Neural crest cell (in vitro differentiated cells): ENCODE measurements around the gene CALY. TPM values are rescaled to one million over a fixed set of nuclear protein-coding genes. Genes with fewer than 3 reads are reported as not detected.
A peak's percentile ranks its signal among the peaks of the same experiment; 100 is the strongest.

Source experiments
- DNase-seq: peaks from one replicate; pipeline ENCODE4 v3.0.0; 2021; ENCODE audit warnings: low read depth, mixed read lengths, low spot score
- H3K27ac Mint-ChIP-seq: one replicate; pipeline ENCODE4 v1.8.0; 2021; ENCODE audit warnings: mild to moderate bottlenecking, mixed read lengths; ENCODE audit not compliant: unreplicated experiment
- H3K27me3 Mint-ChIP-seq: 2 replicates; pipeline ENCODE4 v1.8.0; 2021; ENCODE audit warnings: low read depth, mild to moderate bottlenecking, mixed read lengths
- H3K36me3 Mint-ChIP-seq: 2 replicates; pipeline ENCODE4 v1.8.0; 2021; ENCODE audit warnings: low read depth, mild to moderate bottlenecking, mixed read lengths
- H3K4me1 Mint-ChIP-seq: 2 replicates; pipeline ENCODE4 v1.8.0; 2021; ENCODE audit warnings: mixed read lengths
- H3K4me3 Mint-ChIP-seq: one replicate; pipeline ENCODE4 v1.8.0; 2021; ENCODE audit warnings: mild to moderate bottlenecking, mixed read lengths
- H3K9me3 Mint-ChIP-seq: 2 replicates; pipeline ENCODE4 v1.8.0; 2021; ENCODE audit warnings: mixed read lengths
- total RNA-seq: library from RNA; stranded (reverse); gene quantifications from 2 replicates; pipeline ENCODE4 v1.2.1, GENCODE V29; 2021
- TF ChIP-seq, protein P1 (sequence below): fragments of 200-600 bp; sonication (generic); conservative IDR thresholded peaks from 2 replicates; pipeline ENCODE4 v1.5.0; 2021; ENCODE audit warnings: antibody characterized with exemption, mild to moderate bottlenecking

The CALY gene
- total RNA-seq, 1 donor from 2014 or later, result 0.89 TPM

DNA sequence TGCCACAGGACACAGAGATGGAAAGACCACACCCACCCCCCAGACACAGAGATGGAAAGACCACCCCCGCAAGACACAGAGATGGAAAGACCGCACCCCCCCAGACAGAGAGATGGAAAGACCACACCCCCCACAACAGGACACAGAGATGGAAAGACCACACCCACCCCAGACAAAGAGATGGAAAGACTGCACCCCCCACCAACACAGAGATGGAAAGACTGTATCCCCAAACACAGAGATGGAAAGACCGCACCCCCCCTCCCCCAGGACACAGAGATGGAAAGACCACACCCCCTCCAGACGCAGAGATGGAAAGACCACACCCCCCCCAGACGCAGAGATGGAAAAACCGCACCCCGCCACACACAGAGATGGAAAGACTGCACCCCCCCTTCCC lies 20.0 kb downstream of the CALY start:
- no peak for DNase-seq
- Mint-ChIP-seq H3K36me3 (no peaks in the 10 kb centered on the region), H3K27me3 (peaks cover 12% of the 10 kb centered on the region), H3K27ac (no peak overlapping the region), H3K4me1 (peaks cover 11% of the 10 kb centered on the region), H3K9me3 (peaks cover 4% of the 10 kb centered on the region), H3K4me3 (no peak overlapping the region)
- TF ChIP-seq, protein P1, sequence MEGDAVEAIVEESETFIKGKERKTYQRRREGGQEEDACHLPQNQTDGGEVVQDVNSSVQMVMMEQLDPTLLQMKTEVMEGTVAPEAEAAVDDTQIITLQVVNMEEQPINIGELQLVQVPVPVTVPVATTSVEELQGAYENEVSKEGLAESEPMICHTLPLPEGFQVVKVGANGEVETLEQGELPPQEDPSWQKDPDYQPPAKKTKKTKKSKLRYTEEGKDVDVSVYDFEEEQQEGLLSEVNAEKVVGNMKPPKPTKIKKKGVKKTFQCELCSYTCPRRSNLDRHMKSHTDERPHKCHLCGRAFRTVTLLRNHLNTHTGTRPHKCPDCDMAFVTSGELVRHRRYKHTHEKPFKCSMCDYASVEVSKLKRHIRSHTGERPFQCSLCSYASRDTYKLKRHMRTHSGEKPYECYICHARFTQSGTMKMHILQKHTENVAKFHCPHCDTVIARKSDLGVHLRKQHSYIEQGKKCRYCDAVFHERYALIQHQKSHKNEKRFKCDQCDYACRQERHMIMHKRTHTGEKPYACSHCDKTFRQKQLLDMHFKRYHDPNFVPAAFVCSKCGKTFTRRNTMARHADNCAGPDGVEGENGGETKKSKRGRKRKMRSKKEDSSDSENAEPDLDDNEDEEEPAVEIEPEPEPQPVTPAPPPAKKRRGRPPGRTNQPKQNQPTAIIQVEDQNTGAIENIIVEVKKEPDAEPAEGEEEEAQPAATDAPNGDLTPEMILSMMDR, result no peak

DNA sequence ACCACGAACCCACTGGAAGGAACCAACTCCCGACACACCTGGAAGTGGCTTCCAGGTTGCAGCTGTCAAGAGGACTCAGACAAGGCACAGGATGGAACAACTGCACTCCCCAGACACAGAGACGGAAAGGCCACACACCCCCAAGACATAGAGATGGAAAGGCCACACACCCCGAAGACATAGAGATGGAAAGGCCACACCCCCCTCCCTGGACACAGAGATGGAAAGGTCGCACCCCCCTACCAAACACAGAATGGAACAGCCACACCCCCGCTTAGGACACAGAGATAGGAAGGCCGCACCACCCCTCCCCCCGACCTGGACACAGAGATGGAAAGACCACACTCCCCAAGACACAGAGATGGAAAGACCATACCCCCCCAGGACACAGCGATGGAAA lies 20.4 kb downstream of the CALY start:
- Mint-ChIP-seq H3K4me3 (no peak overlapping the region), H3K4me1 (peaks cover 11% of the 10 kb centered on the region), H3K36me3 (no peaks in the 10 kb centered on the region), H3K27me3 (peaks cover 12% of the 10 kb centered on the region), H3K9me3 (peaks cover 4% of the 10 kb centered on the region), H3K27ac (no peak overlapping the region)
- DNase-seq, result no peak
- TF ChIP-seq, protein P1, result no peak

GRCh38 chr10:133315847-133316246 lies 20.8 kb downstream of the CALY start:
- Mint-ChIP-seq H3K36me3 (no peaks in the 10 kb centered on the region), H3K27me3 (peaks cover 12% of the 10 kb centered on the region), H3K9me3 (peaks cover 4% of the 10 kb centered on the region), H3K27ac (no peak overlapping the region), H3K4me1 (peaks cover 11% of the 10 kb centered on the region), H3K4me3 (no peak overlapping the region)
- DNase-seq, result no peak
- TF ChIP-seq, protein P1, result no peak

DNA sequence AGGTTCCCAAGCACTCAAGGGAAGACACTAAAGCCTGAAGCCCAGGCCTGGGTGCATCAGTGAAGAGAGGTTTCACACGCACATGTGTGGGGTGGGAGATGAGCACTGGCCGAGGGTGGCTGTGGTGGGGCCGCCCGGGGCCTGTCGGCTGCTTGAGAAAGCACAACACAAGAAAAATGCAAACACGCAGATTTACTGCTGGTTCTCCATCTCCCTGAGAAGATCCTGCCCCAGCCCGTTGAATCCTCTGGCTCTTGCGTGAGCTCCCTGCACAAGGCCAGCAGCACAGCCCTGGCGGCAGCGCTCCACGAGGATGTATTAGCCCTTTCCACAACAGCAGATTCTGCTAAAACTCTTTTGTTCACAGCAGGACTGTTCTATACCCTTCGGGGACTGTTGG lies 21.8 kb downstream of the CALY start:
- DNase-seq, result no peak
- H3K27ac Mint-ChIP-seq, result no peak overlapping the region
- TF ChIP-seq, protein P1, result no peak
- H3K4me3 Mint-ChIP-seq, result peak overlapping the region; percentile 34
- H3K4me1 Mint-ChIP-seq, result peaks cover 11% of the 10 kb centered on the region
- H3K27me3 Mint-ChIP-seq, result peaks cover 7% of the 10 kb centered on the region
- H3K36me3 Mint-ChIP-seq, result no peaks in the 10 kb centered on the region
- H3K9me3 Mint-ChIP-seq, result no peaks in the 10 kb centered on the region

- H3K9me3 Mint-ChIP-seq, result no peaks in the 10 kb centered on the region
- H3K27ac Mint-ChIP-seq, result no peak overlapping the region
- no peaks in the 10 kb centered on the region for H3K27me3 Mint-ChIP-seq
- H3K4me3 Mint-ChIP-seq, result no peak overlapping the region
- DNase-seq, result no peak
- TF ChIP-seq, protein P1, result no peak
- H3K36me3 Mint-ChIP-seq, result no peaks in the 10 kb centered on the region
- peaks cover 5% of the 10 kb centered on the region for H3K4me1 Mint-ChIP-seq
Measured at GRCh38 chr10:133313192-133313591, 23.5 kb downstream of the CALY start.

DNA sequence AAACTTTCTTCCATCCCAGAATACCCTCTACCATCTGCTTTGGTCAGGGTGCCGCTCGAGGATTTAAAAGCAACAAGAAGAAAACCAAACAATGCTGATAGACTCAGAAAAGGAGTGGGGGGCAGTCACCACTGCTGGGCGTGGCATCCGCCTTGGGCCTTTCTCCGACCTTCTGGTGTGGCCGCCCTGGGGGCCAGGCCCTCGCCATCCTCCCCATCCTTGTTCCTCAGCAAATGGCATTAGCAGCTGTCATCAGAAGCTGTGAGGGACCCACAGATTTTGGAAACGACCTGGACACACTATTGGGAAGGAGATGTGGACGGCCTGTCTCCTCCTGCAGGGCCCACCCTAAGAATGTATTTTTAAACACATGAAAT lies 23.9 kb downstream of the CALY start:
- Mint-ChIP-seq H3K27ac (no peak overlapping the region), H3K9me3 (no peaks in the 10 kb centered on the region), H3K4me3 (no peak overlapping the region), H3K36me3 (peaks cover 2% of the 10 kb centered on the region), H3K4me1 (peaks cover 10% of the 10 kb centered on the region), H3K27me3 (no peaks in the 10 kb centered on the region)
- no peak for DNase-seq
- TF ChIP-seq, protein P1, result no peak
